H9 (cell line): Measurements from ENCODE around the gene ACTN4. TPM values are rescaled to one million over a fixed set of nuclear protein-coding genes. Genes with fewer than 3 reads are reported as not detected.
"Not testable (repeated sequence)": the region's sequence is repeated elsewhere in the genome, so short reads cannot be mapped to it uniquely, and the experiment has no call there.

ENCODE experiments used
- DNase-seq: peaks from one replicate; pipeline ENCODE4 v3.0.0-alpha.2; 2017
- H2AFZ ChIP-seq: one replicate; pipeline ENCODE4 v1.6.1; 2013; ENCODE audit warnings: mild to moderate bottlenecking, low read length, control low read depth, moderate library complexity
- H2AK5ac ChIP-seq: 2 replicates; pipeline ENCODE4 v1.6.1; 2013; ENCODE audit warnings: low read length, control low read depth, mixed read lengths; ENCODE audit not compliant: insufficient read length
- H2BK120ac ChIP-seq: one replicate; pipeline ENCODE4 v1.6.1; 2013; ENCODE audit warnings: low read depth, mild to moderate bottlenecking, low read length, control low read depth, inconsistent platforms; ENCODE audit not compliant: poor library complexity, severe bottlenecking
- H2BK12ac ChIP-seq: 2 replicates; pipeline ENCODE4 v1.6.1; 2013; ENCODE audit warnings: low read length, control low read depth, mixed read lengths, low read depth; ENCODE audit not compliant: insufficient read length
- H2BK15ac ChIP-seq: 2 replicates; pipeline ENCODE4 v1.6.1; 2013; ENCODE audit warnings: low read depth, low read length, control low read depth
- H2BK20ac ChIP-seq: one replicate; pipeline ENCODE4 v1.6.1; 2013; ENCODE audit warnings: low read depth, mild to moderate bottlenecking, low read length, control low read depth, inconsistent platforms; ENCODE audit not compliant: poor library complexity, severe bottlenecking
- H2BK5ac ChIP-seq: 2 replicates; pipeline ENCODE4 v1.6.1; 2013; ENCODE audit warnings: low read length, control low read depth, mixed read lengths; ENCODE audit not compliant: insufficient read length
- H3K14ac ChIP-seq: 2 replicates; pipeline ENCODE4 v1.6.1; 2013; ENCODE audit warnings: low read length, control low read depth; ENCODE audit not compliant: insufficient read depth
- H3K18ac ChIP-seq: 2 replicates; pipeline ENCODE4 v1.6.1; 2013; ENCODE audit warnings: low read depth, mild to moderate bottlenecking, mixed read lengths, low read length, control low read depth; ENCODE audit not compliant: insufficient read length
- H3K23ac ChIP-seq: 2 replicates; pipeline ENCODE4 v1.6.1; 2013; ENCODE audit warnings: low read length, control low read depth, mixed read lengths, low read depth; ENCODE audit not compliant: insufficient read length
- H3K23me2 ChIP-seq: 2 replicates; pipeline ENCODE4 v1.6.1; 2013; ENCODE audit warnings: low read depth, mild to moderate bottlenecking, mixed read lengths, low read length, control low read depth; ENCODE audit not compliant: insufficient read length, poor library complexity, severe bottlenecking
- H3K27ac ChIP-seq: 2 replicates; pipeline ENCODE4 v1.5.1; 2013; ENCODE audit warnings: low read length, control low read depth, mixed read lengths, low read depth; ENCODE audit not compliant: insufficient read length
- H3K27me3 ChIP-seq: 2 replicates; pipeline ENCODE4 v1.6.1; 2013; ENCODE audit warnings: low read length, control low read depth, inconsistent platforms; ENCODE audit not compliant: insufficient read depth
- H3K4ac ChIP-seq: 2 replicates; pipeline ENCODE4 v1.6.1; 2013; ENCODE audit warnings: low read depth, mild to moderate bottlenecking, control low read depth, inconsistent platforms, low read length, moderate library complexity
- H3K4me1 ChIP-seq: 2 replicates; pipeline ENCODE4 v1.6.1; 2013; ENCODE audit warnings: low read length, control low read depth, inconsistent platforms; ENCODE audit not compliant: insufficient read depth
- H3K4me2 ChIP-seq: 2 replicates; pipeline ENCODE4 v1.6.1; 2013; ENCODE audit warnings: low read length, control low read depth, mixed read lengths; ENCODE audit not compliant: insufficient read length, insufficient read depth
- H3K56ac ChIP-seq: 2 replicates; pipeline ENCODE4 v1.6.1; 2013; ENCODE audit warnings: low read depth, mild to moderate bottlenecking, mixed read lengths, low read length, control low read depth; ENCODE audit not compliant: insufficient read length
- H3K79me1 ChIP-seq: 2 replicates; pipeline ENCODE4 v1.6.1; 2013; ENCODE audit warnings: low read depth, mild to moderate bottlenecking, moderate library complexity, low read length, control low read depth, inconsistent platforms; ENCODE audit not compliant: insufficient read depth, poor library complexity, severe bottlenecking
- H3K79me2 ChIP-seq: 2 replicates; pipeline ENCODE4 v1.6.1; 2013; ENCODE audit warnings: low read length, control low read depth, inconsistent platforms; ENCODE audit not compliant: insufficient read depth
- H3K9ac ChIP-seq: 2 replicates; pipeline ENCODE4 v1.6.1; 2013; ENCODE audit warnings: low read length, control low read depth, mixed read lengths; ENCODE audit not compliant: insufficient read length; ENCODE audit errors: extremely low read depth
- H3K9me3 ChIP-seq: one replicate; pipeline ENCODE4 v1.6.1; 2013; ENCODE audit warnings: low read depth, low read length, inconsistent platforms; ENCODE audit not compliant: control insufficient read depth
- H3T11ph ChIP-seq: one replicate; pipeline ENCODE4 v1.6.1; 2013; ENCODE audit warnings: mild to moderate bottlenecking, low read length, control low read depth, inconsistent platforms
- H4K20me1 ChIP-seq: one replicate; pipeline ENCODE4 v1.6.1; 2013; ENCODE audit not compliant: control insufficient read depth, insufficient read length, insufficient read depth
- H4K5ac ChIP-seq: 2 replicates; pipeline ENCODE4 v1.6.1; 2013; ENCODE audit warnings: low read depth, mild to moderate bottlenecking, mixed read lengths, low read length, control low read depth; ENCODE audit not compliant: insufficient read length
- H4K8ac ChIP-seq: replicated peaks from 2 replicates; pipeline ENCODE4 v1.6.1; 2013; ENCODE audit warnings: low read length, control low read depth, mixed read lengths, low read depth; ENCODE audit not compliant: insufficient read length
- H4K91ac ChIP-seq: 2 replicates; pipeline ENCODE4 v1.6.1; 2013; ENCODE audit warnings: low read depth, mild to moderate bottlenecking, moderate library complexity, mixed read lengths, low read length, control low read depth; ENCODE audit not compliant: insufficient read length
- H3K27ac Mint-ChIP-seq, 3 experiments: 2 replicates in 2 of 3; 3 replicates in 1 of 3; pipeline ENCODE4 v1.8.0; 2020 to 2021; ENCODE audit warnings: mixed read lengths in 3 of 3, mild to moderate bottlenecking in 1 of 3, moderate library complexity in 1 of 3
- H3K27me3 Mint-ChIP-seq: 2 replicates; pipeline ENCODE4 v1.8.0; 2021; ENCODE audit warnings: low read depth, mild to moderate bottlenecking, moderate library complexity, mixed read lengths
- H3K36me3 Mint-ChIP-seq, 3 experiments: 2 replicates in 2 of 3; 3 replicates in 1 of 3; pipeline ENCODE4 v1.8.0; 2020 to 2021; ENCODE audit warnings: low read depth in 3 of 3, mixed read lengths in 3 of 3; ENCODE audit not compliant: insufficient read depth in 1 of 3
- H3K4me1 Mint-ChIP-seq, 2 experiments: 2 replicates each; pipeline ENCODE4 v1.8.0; 2020; ENCODE audit warnings: mixed read lengths in 2 of 2
- H3K4me3 Mint-ChIP-seq, 2 experiments: 2 replicates in 1 of 2; 3 replicates in 1 of 2; pipeline ENCODE4 v1.8.0; 2020 to 2021; ENCODE audit warnings: mild to moderate bottlenecking in 2 of 2, mixed read lengths in 2 of 2, moderate library complexity in 1 of 2
- H3K9me3 Mint-ChIP-seq, 2 experiments: 2 replicates in 1 of 2; 3 replicates in 1 of 2; pipeline ENCODE4 v1.8.0; 2020; ENCODE audit warnings: mild to moderate bottlenecking in 2 of 2, mixed read lengths in 2 of 2, moderate library complexity in 1 of 2
- WGBS: extraction: QIAGEN DNeasy Blood & Tissue Kit; methylation state at CpG from one replicate; pipeline ENCODE4 v1.1.7; 2013; ENCODE audit warnings: missing lambda C conversion rate, low lambda C conversion rate, mixed read lengths; ENCODE audit not compliant: insufficient read length; ENCODE audit errors: extremely low coverage; 5-methylcytosine and 5-hydroxymethylcytosine counted together
- total RNA-seq: library from RNA; stranded (reverse); gene quantifications from 2 replicates; pipeline ENCODE4 v1.2.1, GENCODE V29; 2021

ACTN4 gene
- total RNA-seq, 1 experiment from 2014 or later = 369 TPM

DNA sequence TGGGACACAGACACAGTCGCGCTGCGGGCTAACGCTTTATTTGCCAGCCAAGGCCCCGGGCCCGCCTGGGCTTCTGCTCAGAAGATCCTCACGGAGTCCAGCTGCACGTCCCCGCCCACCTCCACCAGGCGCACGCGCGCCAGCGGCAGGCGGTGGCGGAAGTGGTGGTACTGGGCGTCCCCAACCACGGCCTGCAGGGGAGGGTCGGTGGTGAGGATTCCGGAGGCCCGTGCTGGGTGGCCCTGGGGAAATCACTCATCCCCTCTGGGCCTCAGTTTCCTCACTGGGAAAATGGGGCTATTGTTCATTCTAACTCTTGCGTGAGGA, 123.5 kb downstream of the ACTN4 start:
- H3K27ac ChIP-seq, H4K5ac ChIP-seq, H3K79me2 ChIP-seq, H2BK120ac ChIP-seq, H3K27me3 Mint-ChIP-seq, H3K4ac ChIP-seq, H3K4me1 Mint-ChIP-seq, H2AFZ ChIP-seq, H3K14ac ChIP-seq, H3K79me1 ChIP-seq, H3K9me3 Mint-ChIP-seq, H3K4me1 ChIP-seq, H4K8ac ChIP-seq, H3K4me3 Mint-ChIP-seq, H4K91ac ChIP-seq, H4K20me1 ChIP-seq, H3K56ac ChIP-seq, H2BK20ac ChIP-seq, H3K9me3 ChIP-seq, H3K23me2 ChIP-seq, H2BK15ac ChIP-seq, H3K36me3 Mint-ChIP-seq, H3T11ph ChIP-seq, H3K27me3 ChIP-seq, H2AK5ac ChIP-seq, H2BK5ac ChIP-seq, H3K23ac ChIP-seq, H2BK12ac ChIP-seq, H3K4me2 ChIP-seq, H3K18ac ChIP-seq, DNase-seq, H3K9ac ChIP-seq, H3K27ac Mint-ChIP-seq: not testable (repeated sequence)
- no CpG with 5 or more reads among the region's 22 CpGs for WGBS

DNA sequence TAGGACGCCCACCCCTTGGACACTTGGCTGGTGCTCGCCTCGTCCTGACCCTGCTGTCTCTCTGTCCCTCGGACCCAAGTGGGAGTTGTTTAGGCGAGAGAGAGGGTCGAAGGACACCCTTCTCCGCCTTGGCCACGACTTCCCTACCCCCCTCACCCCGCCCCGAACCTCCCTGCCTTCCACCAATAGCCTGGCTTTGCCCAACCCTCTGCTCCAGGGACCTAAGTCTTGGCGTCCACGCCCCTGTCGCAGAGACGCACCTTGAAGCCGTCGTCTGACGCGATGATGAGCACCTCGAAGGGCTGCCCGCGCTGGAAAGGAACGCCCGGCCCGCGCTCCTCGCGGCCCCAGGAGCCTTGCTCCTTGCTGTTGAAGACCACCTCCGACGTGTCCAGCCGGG, 124.1 kb downstream of the ACTN4 start:
- not testable (repeated sequence) for H3K4me1 Mint-ChIP-seq, H3K4ac ChIP-seq, H3K4me3 Mint-ChIP-seq, H3K9me3 Mint-ChIP-seq, H4K8ac ChIP-seq, H3K23ac ChIP-seq, H3K9me3 ChIP-seq, H2AFZ ChIP-seq, H2BK120ac ChIP-seq, H4K91ac ChIP-seq, H2BK5ac ChIP-seq, H3K79me1 ChIP-seq, H3K27me3 ChIP-seq, H2BK15ac ChIP-seq, H2BK20ac ChIP-seq, DNase-seq, H3K56ac ChIP-seq, H3K27ac ChIP-seq, H3K4me1 ChIP-seq, H2AK5ac ChIP-seq, H2BK12ac ChIP-seq, H3K79me2 ChIP-seq, H4K5ac ChIP-seq, H3K14ac ChIP-seq, H3K9ac ChIP-seq, H3K36me3 Mint-ChIP-seq, H3K27me3 Mint-ChIP-seq, H3K4me2 ChIP-seq, H3K27ac Mint-ChIP-seq, H3K18ac ChIP-seq, H4K20me1 ChIP-seq, H3K23me2 ChIP-seq, H3T11ph ChIP-seq
- WGBS = no CpG with 5 or more reads among the region's 30 CpGs
